Superior temporal gyrus (tissue), 1 donor: Measurements from ENCODE around the gene SLC12A7.
"Not testable (repeated sequence)": the region's sequence is repeated elsewhere in the genome, so short reads cannot be mapped to it uniquely, and the experiment has no call there.

Experiments
- DNase-seq: peaks from one replicate; pipeline ENCODE4 v3.0.0-alpha.2; 2016; ENCODE audit errors: extremely low spot score

SLC12A7 gene

DNA sequence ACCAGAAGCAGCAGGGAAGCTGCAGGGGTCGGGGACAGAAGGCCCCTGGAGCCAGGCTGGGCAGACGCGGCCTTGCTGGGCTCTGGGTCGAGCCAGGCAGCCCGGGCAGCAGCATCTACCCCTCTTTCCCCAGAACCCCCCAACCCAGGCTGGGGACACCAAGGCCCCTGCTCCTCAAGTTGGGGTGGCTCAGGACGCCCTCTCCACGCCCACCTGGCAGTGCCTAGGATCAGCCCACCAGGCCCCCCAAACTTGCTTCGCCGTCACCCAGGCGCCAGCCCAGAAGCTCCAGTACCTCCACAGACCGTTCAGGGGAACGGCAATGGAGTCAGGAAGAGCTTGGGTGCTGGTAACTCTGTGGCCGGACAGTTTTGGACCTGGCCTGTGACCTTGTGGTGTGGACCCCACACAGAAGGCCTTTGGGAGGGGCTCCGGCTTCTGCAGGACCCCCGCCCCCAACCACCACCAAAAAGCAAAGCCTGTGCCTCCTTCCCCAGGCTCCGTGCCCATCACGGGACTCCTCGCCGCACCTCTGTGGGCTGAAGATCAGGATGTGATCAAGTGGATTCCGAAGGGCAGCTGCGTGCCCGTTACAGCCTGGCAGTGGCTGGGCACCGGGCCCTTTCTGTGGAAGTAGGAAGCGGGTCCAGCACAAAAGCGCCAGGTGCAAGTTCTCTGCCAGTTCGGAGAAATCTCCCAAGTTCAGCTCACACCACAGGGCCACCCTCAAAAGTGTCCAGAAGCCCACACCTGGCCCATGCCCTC is 2.1 kb downstream of the SLC12A7 start:
- no peak for DNase-seq

DNA sequence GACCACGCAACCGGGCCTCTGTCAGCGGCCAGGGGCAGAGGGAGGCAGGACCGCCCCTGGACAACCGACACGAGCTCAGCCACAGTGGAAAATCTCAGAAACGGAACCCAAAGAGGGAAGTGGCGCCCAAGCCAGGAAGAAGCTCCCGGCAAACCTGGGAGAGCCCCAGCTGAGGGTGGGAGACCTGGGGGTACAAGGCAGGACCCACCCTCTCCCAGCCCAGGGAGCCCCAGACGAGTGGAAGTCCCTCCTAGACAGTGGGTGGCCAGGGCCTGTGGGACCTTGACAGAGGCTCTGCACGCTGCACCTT is 3.0 kb downstream of the SLC12A7 start:
- DNase-seq, result no peak

DNA sequence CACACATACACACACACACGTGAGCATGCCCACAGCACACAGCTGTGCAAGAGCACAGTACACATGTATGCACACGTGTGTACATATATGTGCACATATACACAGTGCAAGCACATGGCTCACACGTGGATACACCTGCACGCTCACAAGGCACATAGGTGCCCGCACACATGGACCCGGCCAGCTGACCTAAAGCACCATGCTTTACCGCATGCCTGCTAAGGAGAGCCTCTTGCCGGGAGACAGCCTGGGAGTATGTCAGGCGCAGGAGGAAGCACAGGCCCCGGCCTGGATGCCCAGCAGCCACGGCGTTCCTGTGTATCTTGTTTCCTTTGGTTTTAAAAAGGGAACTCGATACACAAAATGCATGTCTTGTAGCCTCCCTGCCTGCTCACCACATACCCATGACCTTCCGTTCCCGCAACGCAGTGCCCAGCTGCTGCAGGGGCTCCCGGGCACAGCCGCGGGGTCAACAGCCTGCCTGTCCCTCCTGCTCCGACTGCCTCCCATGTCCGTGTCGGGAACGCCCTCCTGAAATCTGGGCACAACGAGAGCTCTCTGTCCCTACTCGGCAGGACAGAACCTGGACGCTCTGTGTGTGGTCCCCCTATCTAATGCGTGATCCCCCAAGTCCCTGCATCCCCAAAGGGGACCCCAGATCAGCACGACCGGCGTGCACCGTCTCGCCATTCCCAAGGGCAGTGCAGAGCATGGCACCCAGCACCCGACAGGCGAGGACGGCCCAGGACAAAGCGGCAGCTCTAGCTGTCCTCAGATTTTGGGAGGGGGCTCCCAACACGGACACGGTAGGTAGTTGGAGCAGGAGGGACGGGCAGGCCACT is 3.6 kb downstream of the SLC12A7 start:
- DNase-seq, result no peak

DNA sequence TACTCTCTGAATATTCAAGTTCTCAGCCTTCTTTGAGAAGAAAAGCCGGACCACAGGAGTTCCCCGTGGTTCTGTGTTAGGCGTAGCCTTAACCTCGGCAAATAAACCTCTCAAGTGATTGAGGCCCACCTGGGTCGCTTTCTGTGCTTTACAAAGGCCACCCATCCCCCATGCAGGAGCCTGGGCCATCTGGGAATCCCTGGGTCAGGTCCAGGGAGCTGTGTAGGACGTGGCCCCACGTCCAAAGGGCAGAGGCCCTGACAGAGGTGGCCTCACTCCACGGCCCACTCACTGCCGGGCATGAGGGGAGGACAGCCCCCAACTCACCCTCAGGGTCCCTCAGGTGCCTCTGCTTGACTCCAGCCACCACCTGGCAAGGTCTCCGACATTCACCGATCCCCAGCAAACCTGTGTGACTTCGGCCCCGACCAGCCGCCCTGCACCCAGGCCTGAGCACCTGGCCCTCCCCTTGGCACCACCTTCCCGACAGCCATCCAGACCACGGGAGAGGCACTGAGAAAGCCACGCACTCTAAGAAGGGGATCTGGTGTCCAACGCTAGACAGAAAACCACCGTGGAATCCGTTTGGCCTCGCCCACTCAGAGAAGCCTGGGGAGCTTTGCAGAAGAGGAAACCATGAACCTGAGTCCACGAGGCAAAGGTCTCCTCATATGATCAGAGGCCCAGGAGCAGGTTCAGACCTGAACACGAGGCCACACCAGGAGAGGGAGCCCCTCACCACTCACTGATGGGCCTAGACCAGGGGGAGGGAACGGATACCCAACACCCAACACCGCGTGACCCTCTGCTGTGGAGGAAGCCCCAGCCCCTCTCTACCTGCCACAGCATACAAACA is 4.5 kb downstream of the SLC12A7 start:
- DNase-seq, result no peak

DNA sequence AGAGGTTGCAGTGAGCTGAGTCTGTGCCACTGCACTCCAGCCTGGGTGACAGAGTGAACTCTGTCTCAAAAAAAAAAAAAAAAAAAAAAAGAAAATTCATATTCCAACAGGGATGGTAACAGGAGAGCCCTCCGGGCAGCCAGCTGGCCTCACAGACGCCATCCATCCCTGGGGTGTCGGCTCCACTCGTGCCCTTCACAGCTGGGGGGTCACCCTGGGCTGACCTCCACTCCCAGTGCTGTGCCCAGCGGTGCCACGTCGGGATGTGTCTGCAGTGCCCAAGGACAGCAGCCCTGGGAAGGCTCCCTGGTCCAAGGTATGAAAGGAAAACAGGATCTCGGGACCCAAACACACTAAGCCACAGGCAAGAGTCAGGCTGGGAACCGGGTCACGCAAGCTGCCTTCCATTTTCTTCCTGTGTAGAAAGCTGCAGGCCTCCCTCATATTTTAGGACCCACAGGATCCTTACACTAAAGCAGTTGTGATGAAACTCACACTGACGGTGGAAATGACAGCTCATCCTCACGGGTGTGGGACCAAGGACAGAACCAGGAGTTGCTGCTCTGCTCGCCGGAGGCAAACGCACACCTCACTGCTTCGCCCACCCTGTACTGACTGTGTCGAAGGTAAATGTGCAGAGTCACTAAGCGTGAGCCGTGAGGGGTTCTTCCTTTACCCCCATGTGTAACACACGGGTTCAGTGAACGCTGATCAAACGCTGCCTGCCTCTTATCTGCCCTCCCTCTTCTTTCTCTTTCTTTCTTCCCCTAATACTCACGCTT is 5.3 kb downstream of the SLC12A7 start:
- no peak for DNase-seq

DNA sequence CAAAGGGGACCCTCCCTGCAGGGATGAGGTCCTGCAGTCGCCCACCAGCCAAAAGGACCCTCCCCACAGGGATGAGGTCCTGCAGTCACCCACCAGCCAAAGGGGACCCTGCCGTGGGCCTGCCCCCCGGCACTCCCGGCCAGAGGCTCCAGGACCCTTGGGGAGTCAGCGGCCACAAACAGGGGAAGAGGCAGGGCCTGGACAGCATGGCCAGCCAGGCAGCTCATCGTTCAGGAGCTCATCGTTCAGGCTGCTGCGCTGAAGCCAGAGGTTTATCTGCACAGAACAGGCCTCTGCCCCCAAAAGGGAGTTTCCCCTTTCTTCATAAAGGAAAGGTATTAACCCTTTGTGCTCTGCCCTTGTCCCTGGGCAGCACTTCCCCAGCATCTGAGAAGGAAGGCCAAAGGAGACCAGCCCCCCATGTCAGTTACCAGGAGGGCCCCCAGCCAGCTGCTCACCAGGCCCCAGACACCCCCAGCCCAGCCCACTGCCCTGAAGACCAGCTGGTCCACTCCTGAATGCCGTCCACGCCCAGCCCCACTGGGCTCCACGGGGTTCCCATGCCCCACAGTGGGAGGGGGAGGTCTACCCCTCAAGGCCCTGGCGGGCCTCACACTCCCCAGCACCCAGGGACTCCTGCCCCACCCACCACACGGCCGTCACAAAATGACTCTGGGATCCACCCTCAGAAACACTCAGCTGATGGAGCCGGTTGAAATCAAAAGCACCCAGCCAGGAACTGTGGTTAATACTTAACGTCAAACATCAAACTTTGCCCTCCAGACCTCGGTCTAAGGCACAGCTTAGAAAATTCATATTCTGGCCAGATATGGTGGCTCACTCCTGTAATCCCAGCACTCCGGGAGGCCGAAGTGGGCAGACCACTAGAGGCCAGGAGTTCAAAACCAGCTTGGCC is 6.3 kb downstream of the SLC12A7 start:
- DNase-seq, result no peak

GRCh38 chr5:1104327-1105006 is 7.4 kb downstream of the SLC12A7 start:
- DNase-seq, result no peak

DNA sequence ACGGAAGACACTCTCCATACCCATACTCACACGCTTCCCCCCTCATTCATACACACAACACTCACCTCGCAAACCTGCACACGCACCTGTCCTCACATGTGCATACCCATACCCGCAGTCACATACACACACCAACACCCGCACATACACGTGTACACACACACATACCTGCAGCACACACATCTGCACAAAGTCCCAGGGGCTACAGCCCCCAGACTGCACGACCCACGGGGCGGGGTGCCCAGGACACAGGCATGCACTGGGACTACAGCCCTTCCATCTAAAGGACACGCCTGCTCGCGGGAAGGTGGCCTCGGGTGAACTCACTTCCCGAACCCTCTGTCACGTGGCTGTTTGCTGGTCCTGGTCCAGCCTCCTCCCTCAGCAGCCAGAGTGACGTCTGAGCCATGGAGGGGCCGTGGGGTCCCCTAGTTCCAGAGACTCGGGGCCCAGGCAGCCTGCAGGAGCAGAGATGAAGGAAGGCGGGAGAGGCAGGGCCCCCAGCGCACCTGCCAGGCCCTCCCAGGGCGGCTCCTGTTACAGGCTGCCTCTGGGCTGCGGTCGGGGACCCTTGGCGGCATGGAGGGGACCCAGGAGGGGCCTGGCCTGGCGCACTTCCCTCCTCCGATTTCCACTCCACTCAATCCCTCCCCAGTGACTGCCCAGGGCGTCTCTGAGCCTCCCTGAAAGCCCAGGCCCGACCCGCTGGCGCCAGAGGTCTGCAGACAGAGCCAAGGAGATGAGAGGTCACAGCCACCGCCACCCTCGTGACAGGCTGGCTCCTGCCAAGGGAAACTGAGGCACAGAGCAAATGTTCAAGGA is 8.1 kb downstream of the SLC12A7 start:
- DNase-seq, result no peak

DNA sequence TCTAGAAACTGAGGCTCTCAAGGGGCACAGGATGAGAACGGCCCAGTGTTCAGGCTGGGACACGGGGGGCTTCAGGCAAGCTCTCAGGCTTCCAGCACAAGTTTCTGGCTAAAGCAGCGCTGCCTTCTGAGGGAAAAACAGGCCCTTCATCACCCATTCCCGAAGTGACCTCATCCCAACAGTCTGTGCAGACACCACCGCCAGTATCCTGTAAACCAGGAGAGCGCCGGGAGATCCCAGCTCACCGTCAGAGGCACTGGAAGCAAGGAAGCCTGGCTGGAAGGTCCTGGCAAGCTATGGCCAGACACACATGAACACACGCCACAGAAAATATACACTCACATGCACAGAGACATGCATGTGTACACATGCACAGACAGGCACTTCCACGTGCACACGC is 8.8 kb downstream of the SLC12A7 start:
- DNase-seq, result no peak

GRCh38 chr5:1101961-1102713 is 9.7 kb downstream of the SLC12A7 start:
- DNase-seq, result no peak

DNA sequence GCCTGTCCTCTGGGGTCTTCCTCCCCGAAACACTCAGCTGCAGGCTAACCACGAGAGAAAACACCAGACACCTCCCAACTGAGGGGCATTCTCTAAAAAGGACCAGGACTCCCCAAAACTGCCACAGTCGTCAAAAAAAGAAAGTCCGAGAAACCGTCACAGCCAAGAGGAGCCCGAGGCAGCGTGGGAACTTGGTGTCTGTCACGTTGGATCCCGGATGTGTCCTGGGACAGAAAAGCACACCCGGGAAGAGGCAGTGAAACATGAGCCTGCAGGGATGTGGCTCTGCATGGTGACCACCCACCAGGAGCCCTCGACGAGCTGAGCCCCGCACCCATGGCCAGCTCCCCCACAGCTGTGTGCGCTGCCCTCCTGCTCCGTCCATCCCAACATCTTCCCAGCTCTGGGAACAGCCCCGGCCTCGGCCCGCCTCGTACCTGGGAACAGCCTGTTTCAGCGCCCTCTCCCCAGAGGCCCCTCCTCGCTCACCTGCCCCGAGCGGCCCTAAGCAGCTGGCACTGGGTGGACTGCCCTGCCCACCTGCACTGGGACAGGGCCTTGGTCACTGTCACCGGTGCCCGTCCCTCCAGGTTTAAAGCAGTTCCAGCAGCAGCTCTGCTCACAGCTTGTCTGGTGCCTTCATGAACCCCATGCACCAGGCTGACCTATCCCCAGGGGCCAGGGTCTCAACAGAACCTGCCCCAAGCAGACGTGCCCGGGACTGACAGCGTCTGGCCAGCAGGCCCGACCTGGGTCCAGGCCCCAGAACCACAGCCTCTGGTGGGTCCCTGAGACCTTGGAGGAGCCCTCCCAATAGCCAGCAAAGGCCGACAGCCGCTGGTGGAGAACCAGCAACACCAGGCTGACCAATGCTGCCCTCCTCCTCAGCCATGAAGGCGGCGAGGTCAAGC is 10.9 kb downstream of the SLC12A7 start:
- no peak for DNase-seq

DNA sequence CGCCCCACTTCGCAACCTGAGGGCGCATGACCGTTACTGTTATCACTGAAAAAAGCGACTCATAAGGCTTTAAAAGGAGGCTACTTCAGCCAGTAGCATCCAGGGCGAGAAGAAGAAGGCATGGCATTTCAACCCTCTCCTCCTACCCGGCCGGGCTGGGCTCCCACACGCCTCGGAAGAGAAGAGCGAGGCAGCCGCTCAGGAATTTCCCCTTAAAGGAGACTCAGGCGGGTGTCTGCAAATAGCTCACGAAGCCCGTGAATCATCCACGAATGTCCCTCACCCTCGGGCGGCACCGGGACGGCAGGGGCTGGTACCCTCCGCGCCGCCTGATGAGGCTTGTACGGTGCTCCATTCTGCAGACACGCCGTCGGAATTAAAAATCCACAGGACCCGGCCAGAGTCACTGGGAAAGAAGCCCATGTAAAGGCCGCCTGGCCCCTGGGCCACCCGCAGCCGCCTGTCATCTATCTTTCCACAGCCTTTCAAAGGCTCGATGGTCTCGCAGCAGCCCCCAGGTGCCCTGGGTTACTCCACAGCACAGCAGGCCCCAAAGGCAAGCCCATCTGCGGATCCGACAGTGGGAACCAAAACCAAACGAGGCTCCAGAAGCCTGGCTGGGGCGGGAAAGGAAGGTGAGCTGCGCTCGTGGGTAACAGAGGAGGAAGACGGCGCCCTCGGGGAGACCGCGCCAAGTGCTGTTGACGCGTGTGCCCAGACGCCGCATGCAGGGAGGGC is 11.8 kb downstream of the SLC12A7 start:
- no peak for DNase-seq

DNA sequence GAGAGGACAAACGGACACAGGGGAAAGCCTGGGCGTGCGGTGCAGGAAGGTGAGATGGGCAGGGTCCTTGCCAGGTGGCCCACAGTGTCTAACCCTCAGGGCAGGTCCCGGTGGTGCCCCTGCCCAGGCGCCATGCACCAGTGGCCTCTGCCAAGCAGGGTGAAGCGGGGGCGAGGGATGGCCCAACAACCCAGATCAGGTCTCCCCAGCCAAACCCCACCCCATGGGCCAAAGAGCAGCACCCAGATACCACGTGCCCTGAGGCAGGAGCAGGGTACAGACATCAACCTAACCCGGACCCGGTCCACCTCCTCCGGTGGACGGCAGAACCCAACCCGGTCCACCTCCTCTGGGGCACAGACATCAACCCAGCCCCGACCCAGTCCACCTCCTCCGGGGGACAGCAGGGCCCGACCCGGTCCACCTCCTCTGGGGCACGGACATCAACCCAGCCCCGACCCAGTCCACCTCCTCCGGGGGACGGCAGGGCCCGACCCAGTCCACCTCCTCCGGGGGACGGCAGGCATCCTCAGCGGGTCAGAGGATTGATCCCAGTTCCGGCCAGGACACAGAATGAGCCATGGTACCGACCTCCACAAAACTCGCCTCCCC is 12.8 kb downstream of the SLC12A7 start:
- DNase-seq, result no peak

GRCh38 chr5:1097988-1098385 is 13.9 kb downstream of the SLC12A7 start:
- DNase-seq, result not testable (repeated sequence)

DNA sequence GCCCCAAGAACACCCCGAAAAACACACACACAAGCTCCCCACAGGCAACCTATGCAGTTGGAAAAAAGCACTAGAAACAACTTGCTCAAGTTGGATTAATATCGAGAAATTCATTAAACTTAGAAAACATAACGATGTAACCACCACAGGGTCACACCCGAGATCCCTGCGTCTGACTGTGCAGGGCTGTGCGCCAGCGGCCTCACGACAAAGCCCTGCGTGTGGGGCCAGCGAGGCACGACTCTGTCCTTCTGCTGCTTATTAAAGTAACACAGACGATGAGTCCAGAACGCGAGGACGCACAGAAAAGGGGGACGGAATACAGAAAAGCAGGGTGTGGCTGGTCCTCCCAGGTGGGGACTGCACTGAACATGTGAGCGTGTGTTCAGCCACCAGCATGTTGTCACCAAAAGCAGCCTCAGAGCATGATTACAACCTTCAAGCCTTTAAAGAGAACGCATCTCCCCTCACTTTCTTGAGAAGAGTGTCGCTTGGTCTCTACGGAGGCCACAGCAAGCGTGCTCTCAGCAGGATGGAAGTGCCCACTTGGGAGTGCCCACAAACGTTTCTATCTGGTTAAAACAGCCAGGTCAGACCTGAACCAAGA is 14.4 kb downstream of the SLC12A7 start:
- no peak for DNase-seq

DNA sequence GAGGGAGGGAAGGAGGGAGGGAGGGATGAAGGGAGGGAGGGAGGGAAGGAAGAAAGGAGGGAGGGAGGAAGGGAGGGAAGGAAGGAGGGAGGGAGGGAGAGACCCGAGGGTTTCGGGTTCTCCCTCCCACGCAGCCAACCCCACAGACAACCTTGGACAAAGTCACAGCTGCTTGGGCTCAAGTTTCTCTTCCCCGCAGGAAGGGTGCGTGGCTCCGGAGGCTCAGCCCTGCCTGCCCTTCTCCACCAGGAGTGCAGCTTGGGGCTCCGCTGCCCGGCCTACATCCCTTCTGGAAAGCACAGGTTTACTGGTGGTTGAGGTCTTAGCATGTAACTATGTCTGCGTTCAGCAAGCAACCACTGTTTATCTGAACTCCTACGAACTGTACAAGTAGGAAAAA is 15.0 kb downstream of the SLC12A7 start:
- no peak for DNase-seq
